Nephron (organoid): ENCODE data around the gene BTF3L4.
"Not testable (repeated sequence)": the region's sequence is repeated elsewhere in the genome, so short reads cannot be mapped to it uniquely, and the experiment has no call there.

Experiments
- H3K27ac Mint-ChIP-seq, 3 experiments: 2 replicates each; pipeline ENCODE4 v1.8.0; 2020; ENCODE audit warnings: mixed read lengths in 3 of 3, mild to moderate bottlenecking in 2 of 3, moderate library complexity in 1 of 3
- H3K27me3 Mint-ChIP-seq: 2 replicates; pipeline ENCODE4 v1.8.0; 2021; ENCODE audit warnings: low read depth, mild to moderate bottlenecking, moderate library complexity, mixed read lengths
- H3K36me3 Mint-ChIP-seq: 2 replicates; pipeline ENCODE4 v1.8.0; 2020; ENCODE audit warnings: low read depth, mixed read lengths
- H3K4me1 Mint-ChIP-seq: 2 replicates; pipeline ENCODE4 v1.8.0; 2020; ENCODE audit warnings: mixed read lengths
- H3K4me3 Mint-ChIP-seq, 3 experiments: 2 replicates each; pipeline ENCODE4 v1.8.0; 2020; ENCODE audit warnings: mild to moderate bottlenecking in 3 of 3, mixed read lengths in 3 of 3, moderate library complexity in 2 of 3
- H3K9me3 Mint-ChIP-seq: 2 replicates; pipeline ENCODE4 v1.8.0; 2020; ENCODE audit warnings: mixed read lengths
- TF ChIP-seq, protein P1 (sequence below), 3 experiments: fragments of 200-600 bp; sonication (generic); IDR thresholded peaks; one replicate each; pipeline ENCODE4 v1.5.0; 2021; ENCODE audit warnings: antibody characterized with exemption in 3 of 3; ENCODE audit not compliant: unreplicated experiment in 3 of 3

The BTF3L4 gene

DNA sequence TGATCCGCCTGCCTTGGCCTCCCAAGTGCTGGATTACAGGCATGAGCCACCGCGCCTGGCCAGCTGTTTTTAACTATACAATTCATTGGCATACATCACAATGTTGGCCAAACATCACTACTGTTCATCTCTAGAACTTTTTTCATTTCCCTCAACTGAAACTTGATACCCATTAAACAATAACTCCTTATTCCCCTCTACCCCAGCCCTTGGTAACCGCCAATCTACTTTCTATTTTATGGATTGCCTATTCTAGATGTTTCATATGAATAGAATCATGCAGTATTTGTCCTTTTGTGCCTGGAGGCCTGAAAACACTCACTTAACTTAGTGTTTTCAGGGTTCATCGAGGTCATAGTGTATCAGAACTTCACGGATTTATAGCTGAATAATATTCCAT, 16.2 kb downstream of the BTF3L4 start:
- Mint-ChIP-seq H3K4me3 (no peak overlapping the region), H3K36me3 (peaks cover 57% of the 10 kb centered on the region), H3K27ac (no peak overlapping the region), H3K4me1 (no peaks in the 10 kb centered on the region), H3K9me3 (no peaks in the 10 kb centered on the region), H3K27me3 (no peaks in the 10 kb centered on the region)
- TF ChIP-seq, protein P1, sequence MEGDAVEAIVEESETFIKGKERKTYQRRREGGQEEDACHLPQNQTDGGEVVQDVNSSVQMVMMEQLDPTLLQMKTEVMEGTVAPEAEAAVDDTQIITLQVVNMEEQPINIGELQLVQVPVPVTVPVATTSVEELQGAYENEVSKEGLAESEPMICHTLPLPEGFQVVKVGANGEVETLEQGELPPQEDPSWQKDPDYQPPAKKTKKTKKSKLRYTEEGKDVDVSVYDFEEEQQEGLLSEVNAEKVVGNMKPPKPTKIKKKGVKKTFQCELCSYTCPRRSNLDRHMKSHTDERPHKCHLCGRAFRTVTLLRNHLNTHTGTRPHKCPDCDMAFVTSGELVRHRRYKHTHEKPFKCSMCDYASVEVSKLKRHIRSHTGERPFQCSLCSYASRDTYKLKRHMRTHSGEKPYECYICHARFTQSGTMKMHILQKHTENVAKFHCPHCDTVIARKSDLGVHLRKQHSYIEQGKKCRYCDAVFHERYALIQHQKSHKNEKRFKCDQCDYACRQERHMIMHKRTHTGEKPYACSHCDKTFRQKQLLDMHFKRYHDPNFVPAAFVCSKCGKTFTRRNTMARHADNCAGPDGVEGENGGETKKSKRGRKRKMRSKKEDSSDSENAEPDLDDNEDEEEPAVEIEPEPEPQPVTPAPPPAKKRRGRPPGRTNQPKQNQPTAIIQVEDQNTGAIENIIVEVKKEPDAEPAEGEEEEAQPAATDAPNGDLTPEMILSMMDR (IDR thresholded peaks at IDR 0.05; ENCODE audit: unreplicated experiment in 3 of 3), result no peak

DNA sequence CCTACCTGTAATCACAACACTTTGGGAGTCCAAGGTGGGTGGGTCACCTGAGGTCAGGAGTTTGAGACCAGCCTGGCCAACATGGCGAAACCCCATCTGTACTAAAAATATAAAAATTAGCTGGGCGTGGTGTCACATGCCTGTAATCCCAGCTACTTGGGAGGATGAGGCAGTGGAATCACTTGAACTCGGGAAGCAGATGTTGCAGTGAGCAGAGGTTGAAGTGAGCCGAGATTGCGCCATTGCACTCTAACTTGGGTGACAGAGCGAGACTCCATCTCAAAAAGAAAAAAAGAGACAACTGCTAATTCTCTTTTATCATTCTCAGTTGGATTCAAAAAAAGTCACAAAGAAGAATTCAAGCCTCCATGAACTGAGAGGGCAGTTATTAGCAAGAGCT, 21.2 kb downstream of the BTF3L4 start:
- H3K27ac Mint-ChIP-seq, H3K4me3 Mint-ChIP-seq, H3K9me3 Mint-ChIP-seq, H3K4me1 Mint-ChIP-seq, H3K27me3 Mint-ChIP-seq: not testable (repeated sequence)
- peaks cover 48% of the 10 kb centered on the region for H3K36me3 Mint-ChIP-seq

DNA sequence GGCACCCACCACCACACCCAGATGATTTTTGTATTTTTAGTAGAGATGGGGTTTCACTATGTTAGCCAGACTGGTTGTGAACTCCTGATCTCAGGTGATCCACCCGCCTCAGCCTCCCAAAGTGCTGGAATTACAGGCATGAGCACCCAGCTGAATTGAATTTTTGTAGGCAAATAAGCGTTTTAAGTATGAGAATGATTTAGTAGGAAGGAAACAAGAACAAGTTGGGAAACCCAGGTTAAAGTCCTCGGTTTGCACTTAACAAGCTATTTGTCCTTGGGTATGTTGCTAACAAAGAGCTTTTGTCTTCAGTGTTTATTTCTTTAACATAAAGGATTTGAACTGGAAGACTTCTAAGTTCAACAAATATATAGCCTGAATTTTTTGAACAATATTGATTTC, 23.9 kb downstream of the BTF3L4 start:
- no peaks in the 10 kb centered on the region for H3K9me3 Mint-ChIP-seq
- peaks cover 33% of the 10 kb centered on the region for H3K36me3 Mint-ChIP-seq
- TF ChIP-seq, protein P1 (IDR thresholded peaks at IDR 0.05; ENCODE audit: unreplicated experiment in 3 of 3), result no peak
- no peaks in the 10 kb centered on the region for H3K27me3 Mint-ChIP-seq
- no peak overlapping the region for H3K27ac Mint-ChIP-seq
- H3K4me3 Mint-ChIP-seq, result no peak overlapping the region
- no peaks in the 10 kb centered on the region for H3K4me1 Mint-ChIP-seq

DNA sequence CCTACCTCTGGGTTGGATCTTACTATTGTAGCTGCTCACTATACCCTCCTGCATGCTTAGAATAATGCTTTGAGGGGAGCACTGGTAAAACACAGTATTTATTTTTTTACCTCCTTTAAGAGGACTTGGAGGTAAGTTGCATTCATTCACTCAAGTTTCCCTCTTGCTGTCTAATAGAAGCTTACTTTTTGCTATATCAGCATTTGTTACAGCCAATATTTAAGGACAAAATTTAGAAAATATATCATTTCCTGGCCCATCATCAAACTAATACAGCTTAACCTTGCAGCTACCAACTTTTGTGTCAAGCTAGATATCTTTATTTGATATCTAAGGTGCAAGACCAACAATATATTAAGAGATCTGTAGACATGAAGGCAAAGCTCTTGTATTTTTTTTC, 31.8 kb downstream of the BTF3L4 start:
- H3K27ac Mint-ChIP-seq, H3K4me1 Mint-ChIP-seq, H3K27me3 Mint-ChIP-seq, H3K4me3 Mint-ChIP-seq, H3K9me3 Mint-ChIP-seq: not testable (repeated sequence)
- peaks cover 47% of the 10 kb centered on the region for H3K36me3 Mint-ChIP-seq

DNA sequence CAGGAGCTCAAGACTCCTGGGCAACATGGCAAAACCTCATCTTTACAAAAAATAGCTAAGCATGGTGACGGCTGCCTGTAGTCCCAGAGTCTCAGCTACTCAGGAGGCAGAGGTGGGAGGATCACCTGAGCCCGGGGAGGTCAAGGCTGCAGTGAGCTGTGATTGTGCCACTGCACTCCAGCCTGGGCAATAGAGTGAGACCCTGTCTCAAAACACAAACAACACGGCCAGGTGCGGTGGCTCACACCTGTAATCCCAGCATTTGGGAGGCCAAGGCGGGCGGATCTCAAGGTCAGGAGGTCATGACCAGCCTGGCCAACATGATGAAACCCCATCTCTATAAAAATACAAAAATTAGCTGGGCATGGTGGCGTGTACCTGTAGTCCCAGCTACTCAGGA, 38.2 kb downstream of the BTF3L4 start:
- H3K27ac Mint-ChIP-seq, H3K4me1 Mint-ChIP-seq, H3K9me3 Mint-ChIP-seq, H3K27me3 Mint-ChIP-seq, H3K4me3 Mint-ChIP-seq: not testable (repeated sequence)
- peaks cover 19% of the 10 kb centered on the region for H3K36me3 Mint-ChIP-seq

DNA sequence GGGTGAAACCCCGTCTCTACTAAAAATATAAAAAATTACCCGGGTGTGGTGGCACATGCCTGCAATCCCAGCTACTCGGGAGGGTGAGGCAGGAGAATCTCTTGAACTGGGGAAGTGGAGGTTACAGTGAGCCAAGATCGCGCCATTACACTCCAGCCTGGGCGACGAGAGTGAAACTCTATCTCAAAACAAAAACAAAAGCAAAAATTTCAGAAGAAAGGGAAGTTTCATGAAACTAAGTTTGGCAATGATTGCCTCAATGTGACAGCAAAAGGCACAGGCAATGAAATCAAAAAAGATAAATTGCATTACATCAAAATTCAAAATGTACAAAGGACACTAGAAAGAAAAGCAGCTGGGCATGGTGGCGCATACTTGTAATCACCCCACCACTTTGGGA, 40.1 kb downstream of the BTF3L4 start:
- TF ChIP-seq, protein P1 (IDR thresholded peaks at IDR 0.05; ENCODE audit: unreplicated experiment in 3 of 3), result no peak
- Mint-ChIP-seq H3K27ac (no peak overlapping the region), H3K27me3 (no peaks in the 10 kb centered on the region), H3K4me3 (no peak overlapping the region), H3K9me3 (peaks cover 2% of the 10 kb centered on the region), H3K4me1 (no peaks in the 10 kb centered on the region), H3K36me3 (peaks cover 4% of the 10 kb centered on the region)

DNA sequence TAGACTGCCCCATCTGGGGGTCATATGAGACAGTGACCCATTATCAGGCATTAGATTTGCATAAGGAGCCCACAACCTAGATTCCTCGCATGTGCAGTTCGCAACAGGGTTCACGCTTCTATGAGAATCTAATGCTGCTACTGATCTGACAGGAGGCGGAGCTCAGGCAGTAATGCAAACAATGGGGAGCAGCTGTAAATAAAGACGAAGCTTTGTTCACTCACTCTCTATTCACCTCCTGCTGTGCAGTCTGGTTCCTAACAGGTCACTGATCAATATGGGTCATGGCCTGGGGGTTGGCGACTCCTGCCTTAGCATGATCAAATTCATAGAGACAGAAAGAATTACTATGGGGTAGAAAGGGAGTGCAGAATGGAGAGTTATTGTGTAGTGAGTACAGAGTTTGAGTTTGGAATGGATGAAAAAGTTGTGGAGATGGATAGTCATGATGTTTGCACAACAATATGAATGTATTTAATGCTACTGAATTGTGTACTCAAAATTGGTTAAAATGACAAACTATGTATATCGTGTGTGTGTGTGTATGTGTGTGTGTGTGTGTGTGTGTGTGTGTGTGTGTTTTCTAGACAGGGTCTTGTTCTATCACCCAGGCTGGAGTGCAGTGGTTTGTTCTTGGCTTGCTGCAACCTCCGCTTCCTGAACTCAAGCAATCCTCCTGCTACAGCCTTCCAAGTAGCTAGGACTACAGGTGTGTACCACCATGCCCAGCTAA, 42.2 kb downstream of the BTF3L4 start:
- no peaks in the 10 kb centered on the region for H3K27me3 Mint-ChIP-seq
- H3K36me3 Mint-ChIP-seq, result no peaks in the 10 kb centered on the region
- H3K9me3 Mint-ChIP-seq, result no peaks in the 10 kb centered on the region
- H3K4me1 Mint-ChIP-seq, result no peaks in the 10 kb centered on the region
- no peak overlapping the region for H3K4me3 Mint-ChIP-seq
- TF ChIP-seq, protein P1 (IDR thresholded peaks at IDR 0.05; ENCODE audit: unreplicated experiment in 3 of 3), result no peak
- H3K27ac Mint-ChIP-seq, result no peak overlapping the region
